Liver (tissue), 9 donors: Measurements from ENCODE around the gene WNK2. TPM values are rescaled to one million over a fixed set of nuclear protein-coding genes. Genes with fewer than 3 reads are reported as not detected.

Source experiments
- DNase-seq: peaks from one replicate; pipeline ENCODE4 v3.0.0-alpha.2; 2017; ENCODE audit warnings: low spot score
- H3K27ac ChIP-seq, 2 donors: one replicate each; pipeline ENCODE4 v1.7.0; 2013; ENCODE audit warnings: inconsistent platforms in 2 of 2, low read length in 2 of 2, control low read depth in 1 of 2, low read depth in 1 of 2, mild to moderate bottlenecking in 1 of 2
- H3K27me3 ChIP-seq, 4 donors: one replicate each; pipeline versions ENCODE4 v1.6.1 to v1.7.0; 2013; ENCODE audit warnings: low read length in 3 of 4, inconsistent platforms in 1 of 4, mild to moderate bottlenecking in 1 of 4, moderate library complexity in 1 of 4; ENCODE audit not compliant: control insufficient read depth in 4 of 4, insufficient read depth in 4 of 4
- H3K36me3 ChIP-seq, 4 donors: one replicate each; pipeline versions ENCODE4 v1.6.1 to v1.7.0; 2013; ENCODE audit warnings: low read length in 3 of 4, mild to moderate bottlenecking in 3 of 4, low read depth in 1 of 4, moderate library complexity in 1 of 4; ENCODE audit not compliant: control insufficient read depth in 4 of 4, insufficient read depth in 3 of 4
- H3K4me1 ChIP-seq, 4 donors: one replicate each; pipeline versions ENCODE4 v1.6.1 to v1.7.0; 2013; ENCODE audit warnings: low read length in 3 of 4, mild to moderate bottlenecking in 3 of 4, moderate library complexity in 1 of 4; ENCODE audit not compliant: control insufficient read depth in 4 of 4, insufficient read depth in 4 of 4
- H3K4me3 ChIP-seq, 3 donors: one replicate each; pipeline versions ENCODE4 v1.6.1 to v1.7.0; 2013; ENCODE audit warnings: low read length in 3 of 3, control low read depth in 1 of 3, low read depth in 1 of 3, mild to moderate bottlenecking in 1 of 3
- H3K9ac ChIP-seq, 2 donors: one replicate each; pipeline ENCODE4 v1.7.0; 2013; ENCODE audit warnings: low read length in 2 of 2, mild to moderate bottlenecking in 2 of 2, moderate library complexity in 2 of 2, control low read depth in 1 of 2, low read depth in 1 of 2
- H3K9me3 ChIP-seq, 4 donors: one replicate each; pipeline versions ENCODE4 v1.6.1 to v1.7.0; 2013; ENCODE audit warnings: low read length in 3 of 4; ENCODE audit not compliant: control insufficient read depth in 4 of 4
- EGR1 ChIP-seq, 2 donors: IDR thresholded peaks; 2 replicates each; pipeline ENCODE4 v1.6.1; 2016 to 2018; ENCODE audit warnings: antibody characterized with exemption in 2 of 2, low read depth in 2 of 2
- FOXA1 ChIP-seq: IDR thresholded peaks from 2 replicates; pipeline ENCODE4 v1.6.1; 2016; ENCODE audit warnings: antibody characterized with exemption
- FOXA2 ChIP-seq: IDR thresholded peaks from 2 replicates; pipeline ENCODE4 v1.6.1; 2016; ENCODE audit warnings: antibody characterized with exemption
- GABPA ChIP-seq, 2 donors: IDR thresholded peaks in 1 of 2; conservative IDR thresholded peaks in 1 of 2; 2 replicates each; pipeline ENCODE4 v1.6.1; 2016; ENCODE audit warnings: antibody characterized with exemption in 2 of 2, mild to moderate bottlenecking in 1 of 2, moderate library complexity in 1 of 2
- HNF4A ChIP-seq, 2 donors: conservative IDR thresholded peaks; 2 replicates each; pipeline ENCODE4 v1.6.1; 2016; ENCODE audit warnings: antibody characterized with exemption in 2 of 2, mild to moderate bottlenecking in 2 of 2
- HNF4G ChIP-seq: IDR thresholded peaks from 2 replicates; pipeline ENCODE4 v1.6.1; 2016; ENCODE audit warnings: antibody characterized with exemption
- JUND ChIP-seq, 2 donors: IDR thresholded peaks; 2 replicates each; pipeline ENCODE4 v1.6.1; 2016; ENCODE audit warnings: antibody characterized with exemption in 2 of 2
- RXRA ChIP-seq, 2 donors: IDR thresholded peaks; 2 replicates each; pipeline ENCODE4 v1.6.1; 2017 to 2018; ENCODE audit warnings: antibody characterized with exemption in 2 of 2, mild to moderate bottlenecking in 1 of 2
- SP1 ChIP-seq: IDR thresholded peaks from 2 replicates; pipeline ENCODE4 v1.6.1; 2018; ENCODE audit warnings: antibody characterized with exemption, mild to moderate bottlenecking
- TAF1 ChIP-seq: conservative IDR thresholded peaks from 2 replicates; pipeline ENCODE4 v1.6.1; 2016; ENCODE audit warnings: antibody characterized with exemption, mild to moderate bottlenecking
- YY1 ChIP-seq: IDR thresholded peaks from 2 replicates; pipeline ENCODE4 v1.6.1; 2016; ENCODE audit warnings: antibody characterized with exemption, mild to moderate bottlenecking
- WGBS: extraction: QIAGEN DNeasy Blood & Tissue Kit; methylation state at CpG from one replicate; pipeline ENCODE4 v1.1.7; 2013; 5-methylcytosine and 5-hydroxymethylcytosine counted together
- polyA plus RNA-seq, 2 donors: library from polyadenylated mRNA; stranded (reverse) in 1 of 2; unstranded in 1 of 2; fragments of 200-250 nt in 1 of 2; fragments of >200 nt in 1 of 2; fragmentation: Nextera tagmentation in 1 of 2; extraction: Ambion mirVana in 1 of 2; gene quantifications; one replicate each; pipeline versions ENCODE4 v1.2.1 to v1.2.3, GENCODE V29; 2013 to 2015
- total RNA-seq, 2 donors: library from RNA; depleted of rRNA; stranded (reverse); fragments of >200 nt; gene quantifications; one replicate each; pipeline ENCODE4 v1.2.3, GENCODE V29; 2014
- TF ChIP-seq, protein P1 (sequence below): IDR thresholded peaks from 2 replicates; pipeline ENCODE4 v1.6.1; 2016; ENCODE audit warnings: antibody characterized with exemption
- TF ChIP-seq, protein P2 (sequence below): IDR thresholded peaks from 2 replicates; pipeline ENCODE4 v1.6.1; 2016; ENCODE audit warnings: antibody characterized with exemption
- TF ChIP-seq, protein P3 (sequence below): IDR thresholded peaks from 2 replicates; pipeline ENCODE4 v1.6.1; 2016; ENCODE audit warnings: antibody characterized with exemption
- TF ChIP-seq, protein P4 (sequence below): IDR thresholded peaks from 2 replicates; pipeline ENCODE4 v1.6.1; 2016; ENCODE audit warnings: antibody characterized with exemption, mild to moderate bottlenecking
- donor health status: healthy.
- donor health status: healthy.
- donor health status: healthy.
- donor health status: healthy.
- donor health status: healthy.

WNK2 gene
- total and polyA plus RNA-seq, 4 donors = 0.65 to 4.4 (median 1.7) TPM

DNA sequence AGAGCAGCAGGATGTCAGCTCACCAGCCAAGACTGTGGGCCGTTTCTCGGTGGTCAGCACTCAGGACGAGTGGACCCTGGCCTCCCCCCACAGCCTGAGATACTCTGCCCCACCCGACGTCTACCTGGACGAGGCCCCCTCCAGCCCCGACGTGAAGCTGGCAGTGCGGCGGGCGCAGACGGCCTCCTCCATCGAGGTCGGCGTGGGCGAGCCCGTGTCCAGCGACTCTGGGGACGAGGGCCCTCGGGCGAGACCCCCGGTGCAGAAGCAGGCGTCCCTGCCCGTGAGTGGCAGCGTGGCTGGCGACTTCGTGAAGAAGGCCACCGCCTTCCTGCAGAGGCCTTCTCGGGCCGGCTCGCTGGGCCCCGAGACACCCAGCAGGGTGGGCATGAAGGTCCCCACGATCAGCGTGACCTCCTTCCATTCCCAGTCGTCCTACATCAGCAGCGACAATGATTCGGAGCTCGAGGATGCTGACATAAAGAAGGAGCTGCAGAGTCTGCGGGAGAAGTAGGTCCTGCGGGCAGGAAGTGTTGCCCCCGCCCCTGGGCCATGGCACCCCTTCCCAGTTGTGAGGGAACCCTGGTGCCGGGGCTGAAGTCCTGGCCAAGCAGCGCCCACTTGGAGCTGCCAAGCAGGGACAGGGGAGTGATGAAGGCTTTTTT is 108.9 kb downstream of the WNK2 start:
- H3K36me3 ChIP-seq = no peaks in the 10 kb centered on the region
- 92% methylated on average over 43 of the region's 43 CpGs for WGBS
- TF ChIP-seq HNF4G (no peak), YY1 (no peak), FOXA1 (no peak), FOXA2 (no peak), EGR1 (IDR thresholded peaks at IDR 0.05; ENCODE audit: low read depth in 2 of 2) (no peak)
- TF ChIP-seq, protein P1, sequence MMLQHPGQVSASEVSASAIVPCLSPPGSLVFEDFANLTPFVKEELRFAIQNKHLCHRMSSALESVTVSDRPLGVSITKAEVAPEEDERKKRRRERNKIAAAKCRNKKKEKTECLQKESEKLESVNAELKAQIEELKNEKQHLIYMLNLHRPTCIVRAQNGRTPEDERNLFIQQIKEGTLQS = no peak
- no peak overlapping the region for H3K4me3 ChIP-seq
- H3K27me3 ChIP-seq = no peaks in the 10 kb centered on the region
- no peak overlapping the region for H3K9ac ChIP-seq
- H3K4me1 ChIP-seq = no peaks in the 10 kb centered on the region
- no peak for DNase-seq
- H3K27ac ChIP-seq = no peak overlapping the region
- no peaks in the 10 kb centered on the region for H3K9me3 ChIP-seq

DNA sequence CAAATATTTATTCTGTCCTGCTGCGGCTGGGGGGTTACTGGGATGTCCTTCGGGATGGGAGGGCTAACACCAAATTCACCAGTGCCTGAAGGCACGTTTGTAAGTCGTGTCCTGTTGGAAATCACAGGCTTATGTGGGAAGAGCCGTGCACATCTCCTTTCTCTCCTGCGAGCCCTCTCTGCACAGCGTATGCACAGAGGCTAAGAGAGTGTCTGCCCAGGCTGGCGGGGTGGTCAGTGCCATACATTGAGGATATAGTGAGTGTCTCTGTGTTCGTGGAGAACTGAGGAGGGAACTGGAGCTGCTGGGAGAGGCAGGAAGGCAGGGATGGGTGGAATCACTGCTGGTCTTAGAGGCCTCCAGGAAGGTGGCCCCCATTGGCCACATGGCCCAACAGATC is 110.1 kb downstream of the WNK2 start:
- no peak for DNase-seq
- 82% methylated on average over 9 of the region's 9 CpGs for WGBS
- Histone ChIP-seq H3K36me3 (no peaks in the 10 kb centered on the region), H3K9ac (no peak overlapping the region), H3K4me3 (no peak overlapping the region), H3K27ac (no peak overlapping the region), H3K9me3 (no peaks in the 10 kb centered on the region), H3K4me1 (peaks cover 0 to 4% (median under 1%) of the 10 kb centered on the region in 4 donors), H3K27me3 (no peaks in the 10 kb centered on the region)
- TF ChIP-seq, protein P2, sequence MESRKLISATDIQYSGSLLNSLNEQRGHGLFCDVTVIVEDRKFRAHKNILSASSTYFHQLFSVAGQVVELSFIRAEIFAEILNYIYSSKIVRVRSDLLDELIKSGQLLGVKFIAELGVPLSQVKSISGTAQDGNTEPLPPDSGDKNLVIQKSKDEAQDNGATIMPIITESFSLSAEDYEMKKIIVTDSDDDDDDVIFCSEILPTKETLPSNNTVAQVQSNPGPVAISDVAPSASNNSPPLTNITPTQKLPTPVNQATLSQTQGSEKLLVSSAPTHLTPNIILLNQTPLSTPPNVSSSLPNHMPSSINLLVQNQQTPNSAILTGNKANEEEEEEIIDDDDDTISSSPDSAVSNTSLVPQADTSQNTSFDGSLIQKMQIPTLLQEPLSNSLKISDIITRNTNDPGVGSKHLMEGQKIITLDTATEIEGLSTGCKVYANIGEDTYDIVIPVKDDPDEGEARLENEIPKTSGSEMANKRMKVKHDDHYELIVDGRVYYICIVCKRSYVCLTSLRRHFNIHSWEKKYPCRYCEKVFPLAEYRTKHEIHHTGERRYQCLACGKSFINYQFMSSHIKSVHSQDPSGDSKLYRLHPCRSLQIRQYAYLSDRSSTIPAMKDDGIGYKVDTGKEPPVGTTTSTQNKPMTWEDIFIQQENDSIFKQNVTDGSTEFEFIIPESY = no peak
- TF ChIP-seq FOXA1 = no peak
- TF ChIP-seq GABPA (IDR thresholded peaks at IDR 0.05 in 1 of 2, conservative IDR thresholded peaks at IDR 0.05 in 1 of 2) = no peak
- TF ChIP-seq YY1 = no peak
- TF ChIP-seq, protein P3, sequence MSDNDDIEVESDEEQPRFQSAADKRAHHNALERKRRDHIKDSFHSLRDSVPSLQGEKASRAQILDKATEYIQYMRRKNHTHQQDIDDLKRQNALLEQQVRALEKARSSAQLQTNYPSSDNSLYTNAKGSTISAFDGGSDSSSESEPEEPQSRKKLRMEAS = no peak

DNA sequence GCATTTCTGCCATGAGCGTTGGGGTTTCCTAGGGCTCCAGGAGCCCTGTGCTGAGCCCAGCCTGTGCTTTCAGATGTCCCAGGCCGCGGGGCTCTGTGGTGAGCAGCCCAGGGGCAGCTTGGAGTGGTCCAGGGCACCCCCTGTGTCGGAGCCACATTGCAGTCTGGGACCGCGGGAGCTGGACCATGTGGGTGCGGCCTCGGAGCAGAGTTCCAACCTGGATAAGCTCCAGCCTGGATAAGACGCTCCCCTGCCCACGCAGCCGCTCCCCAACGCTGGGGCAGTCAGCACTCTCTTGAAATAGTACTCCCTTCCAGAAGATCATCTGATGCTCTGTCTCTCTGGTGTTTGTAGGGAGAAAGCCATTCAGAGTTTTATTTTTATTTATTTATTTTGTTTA is 111.1 kb downstream of the WNK2 start:
- Histone ChIP-seq H3K4me3 (no peak overlapping the region), H3K9me3 (no peaks in the 10 kb centered on the region), H3K36me3 (no peaks in the 10 kb centered on the region), H3K9ac (no peak overlapping the region), H3K27ac (no peak overlapping the region), H3K27me3 (no peaks in the 10 kb centered on the region), H3K4me1 (peaks cover 0 to 10% (median 4%) of the 10 kb centered on the region in 4 donors)
- 77% methylated on average over 12 of the region's 12 CpGs for WGBS
- no peak for DNase-seq
- TF ChIP-seq, protein P3 = no peak
- TF ChIP-seq HNF4A (conservative IDR thresholded peaks at IDR 0.05) (no peak), JUND (IDR thresholded peaks at IDR 0.05) (no peak), RXRA (IDR thresholded peaks at IDR 0.05) (no peak), YY1 (no peak), SP1 (no peak), TAF1 (no peak)
- TF ChIP-seq, protein P4, sequence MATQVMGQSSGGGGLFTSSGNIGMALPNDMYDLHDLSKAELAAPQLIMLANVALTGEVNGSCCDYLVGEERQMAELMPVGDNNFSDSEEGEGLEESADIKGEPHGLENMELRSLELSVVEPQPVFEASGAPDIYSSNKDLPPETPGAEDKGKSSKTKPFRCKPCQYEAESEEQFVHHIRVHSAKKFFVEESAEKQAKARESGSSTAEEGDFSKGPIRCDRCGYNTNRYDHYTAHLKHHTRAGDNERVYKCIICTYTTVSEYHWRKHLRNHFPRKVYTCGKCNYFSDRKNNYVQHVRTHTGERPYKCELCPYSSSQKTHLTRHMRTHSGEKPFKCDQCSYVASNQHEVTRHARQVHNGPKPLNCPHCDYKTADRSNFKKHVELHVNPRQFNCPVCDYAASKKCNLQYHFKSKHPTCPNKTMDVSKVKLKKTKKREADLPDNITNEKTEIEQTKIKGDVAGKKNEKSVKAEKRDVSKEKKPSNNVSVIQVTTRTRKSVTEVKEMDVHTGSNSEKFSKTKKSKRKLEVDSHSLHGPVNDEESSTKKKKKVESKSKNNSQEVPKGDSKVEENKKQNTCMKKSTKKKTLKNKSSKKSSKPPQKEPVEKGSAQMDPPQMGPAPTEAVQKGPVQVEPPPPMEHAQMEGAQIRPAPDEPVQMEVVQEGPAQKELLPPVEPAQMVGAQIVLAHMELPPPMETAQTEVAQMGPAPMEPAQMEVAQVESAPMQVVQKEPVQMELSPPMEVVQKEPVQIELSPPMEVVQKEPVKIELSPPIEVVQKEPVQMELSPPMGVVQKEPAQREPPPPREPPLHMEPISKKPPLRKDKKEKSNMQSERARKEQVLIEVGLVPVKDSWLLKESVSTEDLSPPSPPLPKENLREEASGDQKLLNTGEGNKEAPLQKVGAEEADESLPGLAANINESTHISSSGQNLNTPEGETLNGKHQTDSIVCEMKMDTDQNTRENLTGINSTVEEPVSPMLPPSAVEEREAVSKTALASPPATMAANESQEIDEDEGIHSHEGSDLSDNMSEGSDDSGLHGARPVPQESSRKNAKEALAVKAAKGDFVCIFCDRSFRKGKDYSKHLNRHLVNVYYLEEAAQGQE = no peak
